ES-I3 (cell line): ENCODE measurements around the gene PDE4B.

Experiments
- H3K36me3 ChIP-seq: 2 replicates; pipeline ENCODE4 v1.6.1; 2013; ENCODE audit warnings: mild to moderate bottlenecking, low read length, control low read depth, moderate library complexity; ENCODE audit not compliant: insufficient read depth
- H3K4me1 ChIP-seq: 2 replicates; pipeline ENCODE4 v1.6.1; 2013; ENCODE audit warnings: mild to moderate bottlenecking, control low read depth, low read length; ENCODE audit not compliant: insufficient read depth
- H3K9ac ChIP-seq: 2 replicates; pipeline ENCODE4 v1.6.1; 2013; ENCODE audit warnings: low read depth, mild to moderate bottlenecking, low read length, moderate library complexity
- H3K9me3 ChIP-seq: 2 replicates; pipeline ENCODE4 v1.6.1; 2013; ENCODE audit warnings: mild to moderate bottlenecking, low read length, moderate library complexity; ENCODE audit not compliant: control insufficient read depth, insufficient read depth

PDE4B gene

DNA sequence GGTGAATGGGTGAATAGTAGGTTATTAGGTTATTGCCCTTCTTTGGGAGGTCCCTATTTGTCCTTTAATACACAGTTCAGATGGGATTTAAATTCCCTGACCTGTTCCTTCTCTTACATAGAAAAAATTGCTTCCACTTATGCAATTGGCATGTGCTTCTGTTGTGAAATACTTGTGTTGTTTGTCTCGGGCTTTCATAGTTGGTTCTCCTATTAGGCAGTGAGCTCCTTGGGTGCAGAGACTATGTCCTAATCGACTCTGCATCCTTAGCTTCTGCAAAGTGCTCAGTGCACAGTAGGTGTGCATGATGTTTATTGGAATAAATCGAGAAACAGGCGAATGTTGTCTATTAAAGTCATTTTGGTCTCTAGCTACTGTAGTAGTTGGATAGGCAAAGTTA, 1.3 kb upstream of the PDE4B start:
- no peaks in the 10 kb centered on the region; the same call in 1 of the 2 replicates for H3K9me3 ChIP-seq
- H3K36me3 ChIP-seq: no peaks in the 10 kb centered on the region
- H3K9ac ChIP-seq: no peak overlapping the region
- no peaks in the 10 kb centered on the region for H3K4me1 ChIP-seq

DNA sequence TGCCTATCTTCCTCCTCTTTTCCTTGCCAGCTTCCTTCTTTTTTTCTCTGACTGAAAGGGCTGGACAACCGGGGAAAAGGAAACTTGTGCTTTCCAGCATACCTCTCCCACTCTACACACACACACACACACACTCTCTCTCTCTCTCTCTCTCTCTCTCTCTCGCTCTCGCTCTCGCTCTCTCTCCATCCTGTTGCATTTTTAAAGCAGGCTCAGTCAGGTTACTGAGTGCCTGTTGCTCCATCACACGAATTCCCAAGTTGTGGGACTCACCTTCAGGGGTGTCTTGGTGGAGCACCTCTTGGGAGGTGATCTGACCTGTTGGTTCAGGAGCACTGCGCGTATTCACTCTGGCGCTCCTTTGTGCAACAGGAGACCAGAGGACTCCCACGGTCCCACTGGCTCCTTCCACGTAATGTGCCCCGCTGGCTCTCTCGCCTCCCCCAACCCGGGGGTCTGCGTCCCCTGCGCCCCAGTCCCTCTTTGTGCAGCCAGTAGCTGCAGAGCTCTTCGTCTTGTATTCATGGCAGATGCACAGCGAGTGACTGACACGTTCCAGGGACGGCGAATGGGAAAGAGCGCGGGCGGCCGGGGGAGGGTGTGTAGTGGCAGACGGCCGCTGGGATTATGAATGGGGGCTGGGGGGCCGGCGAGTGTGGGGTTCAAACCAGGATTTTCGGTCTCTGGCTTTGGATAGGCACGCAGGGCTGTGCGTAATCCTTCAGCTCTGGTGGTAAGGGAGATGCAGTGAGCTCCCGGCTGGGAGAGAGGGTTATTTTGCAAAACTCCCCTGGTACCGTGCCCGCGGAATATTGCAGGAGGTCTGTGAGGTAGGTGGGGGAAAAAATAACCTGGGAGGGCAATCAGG, 660 bp upstream of the PDE4B start:
- Histone ChIP-seq H3K36me3 (no peaks in the 10 kb centered on the region), H3K9me3 (no peaks in the 10 kb centered on the region; the same call in 1 of the 2 replicates), H3K4me1 (no peaks in the 10 kb centered on the region), H3K9ac (peak overlapping the region; percentile 68; the same call in 1 of the 2 replicates)

DNA sequence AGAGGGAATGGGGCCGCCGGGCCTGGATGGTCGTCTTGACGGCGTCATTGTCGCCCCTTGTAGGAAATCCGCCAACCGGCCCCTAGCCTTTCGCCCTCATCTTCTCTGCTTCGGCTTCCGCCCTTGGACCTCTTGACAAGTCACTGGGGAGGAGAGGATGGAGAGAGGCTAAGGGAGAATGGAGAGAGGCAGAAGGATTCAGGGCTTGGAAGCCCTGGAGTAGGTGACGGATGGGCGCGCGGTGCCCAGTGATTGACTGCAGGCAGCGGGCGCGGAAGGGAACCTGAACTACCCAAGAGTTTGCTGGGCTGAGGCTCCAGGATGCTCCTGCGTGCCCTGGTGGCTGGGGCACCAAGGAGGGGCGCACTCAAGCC, 651 bp downstream of the PDE4B start:
- Histone ChIP-seq H3K9me3 (no peaks in the 10 kb centered on the region; the same call in 1 of the 2 replicates), H3K4me1 (no peaks in the 10 kb centered on the region), H3K36me3 (no peaks in the 10 kb centered on the region), H3K9ac (peak overlapping the region; percentile 68)

DNA sequence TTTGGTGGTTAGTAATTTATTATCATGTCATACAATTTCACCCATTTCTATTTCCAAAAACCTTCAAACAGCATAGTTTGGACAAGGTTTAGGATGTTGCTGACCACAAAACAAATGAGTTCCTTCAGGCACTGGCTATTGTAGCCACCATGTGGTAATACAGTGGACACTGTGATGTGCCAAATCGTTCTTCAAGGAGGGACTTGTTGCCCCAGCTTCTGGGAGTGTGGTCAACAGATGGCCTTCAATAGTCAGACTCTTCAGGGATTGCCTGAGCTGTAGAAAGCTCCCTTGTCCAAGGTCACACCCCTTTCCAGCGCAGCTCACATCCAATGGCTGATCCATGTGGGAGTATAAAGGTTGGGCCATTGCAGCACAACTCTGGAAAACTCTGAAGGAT, 2.6 kb downstream of the PDE4B start:
- Histone ChIP-seq H3K4me1 (no peaks in the 10 kb centered on the region), H3K9me3 (no peaks in the 10 kb centered on the region; the same call in 1 of the 2 replicates), H3K9ac (no peak overlapping the region), H3K36me3 (no peaks in the 10 kb centered on the region)

DNA sequence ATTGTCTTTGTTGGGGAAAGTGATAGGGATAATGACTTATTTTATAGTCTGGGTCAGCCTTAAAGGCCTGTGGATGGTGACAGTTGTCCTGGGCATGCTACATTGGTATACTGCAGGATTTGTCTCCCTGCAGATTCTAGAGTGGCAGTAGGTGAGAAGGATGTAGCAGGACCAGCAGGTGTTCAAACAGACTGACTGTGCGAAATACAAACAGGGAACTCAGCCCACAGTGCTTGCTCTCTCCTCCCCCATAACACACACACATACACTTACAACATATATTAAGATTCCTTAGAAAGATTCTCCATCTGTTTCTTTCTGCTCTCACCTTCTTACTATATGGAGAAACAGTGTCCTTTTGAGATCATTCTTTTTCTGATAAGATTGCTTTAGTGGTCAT, 6.9 kb downstream of the PDE4B start:
- Histone ChIP-seq H3K36me3 (no peaks in the 10 kb centered on the region), H3K9ac (no peak overlapping the region), H3K4me1 (no peaks in the 10 kb centered on the region; the same call in 1 of the 2 replicates), H3K9me3 (no peaks in the 10 kb centered on the region)

DNA sequence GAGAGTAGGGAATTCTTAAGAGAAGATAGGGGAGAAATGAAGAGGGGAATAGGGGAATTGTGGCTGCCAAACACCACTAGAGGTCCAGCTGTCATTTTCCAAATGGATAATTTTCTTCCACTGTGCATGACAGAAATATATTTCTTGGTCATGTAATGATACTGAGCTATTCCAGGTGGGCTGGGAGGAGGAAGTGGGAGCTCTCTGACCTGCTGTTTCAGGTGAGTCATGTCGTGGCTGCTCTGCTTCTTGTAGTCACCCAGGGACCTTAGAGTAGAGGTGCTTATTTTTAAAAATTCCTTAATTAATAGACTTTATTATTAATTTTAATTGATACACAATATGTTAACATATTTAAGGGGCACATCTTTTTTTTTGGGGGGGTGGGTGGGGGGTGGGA, 11.9 kb downstream of the PDE4B start:
- Histone ChIP-seq H3K36me3 (no peaks in the 10 kb centered on the region), H3K4me1 (no peaks in the 10 kb centered on the region; the same call in 1 of the 2 replicates), H3K9ac (no peak overlapping the region), H3K9me3 (no peaks in the 10 kb centered on the region)

DNA sequence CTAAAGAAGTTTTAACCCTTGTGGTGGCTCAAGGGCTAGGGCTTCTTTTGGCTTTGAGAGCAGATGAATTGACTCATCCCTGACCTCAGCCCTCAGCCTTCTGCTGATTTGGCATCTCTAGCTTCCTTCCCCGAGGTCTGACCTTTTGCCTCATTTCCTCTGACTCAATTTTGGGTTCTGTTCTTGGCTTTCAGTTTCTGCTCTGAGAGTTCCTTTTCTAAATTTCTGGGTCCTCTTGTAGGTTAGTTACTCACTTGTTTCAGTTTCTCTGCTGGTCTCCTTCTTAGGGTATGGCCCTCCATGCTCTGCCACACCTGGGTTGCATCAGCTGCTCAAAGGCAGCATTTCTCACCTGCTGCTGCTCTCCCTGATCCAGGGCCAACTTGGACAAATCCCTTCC, 19.4 kb downstream of the PDE4B start:
- H3K9me3 ChIP-seq: no peaks in the 10 kb centered on the region
- H3K4me1 ChIP-seq: peaks cover 10% of the 10 kb centered on the region
- no peaks in the 10 kb centered on the region for H3K36me3 ChIP-seq
- H3K9ac ChIP-seq: no peak overlapping the region

DNA sequence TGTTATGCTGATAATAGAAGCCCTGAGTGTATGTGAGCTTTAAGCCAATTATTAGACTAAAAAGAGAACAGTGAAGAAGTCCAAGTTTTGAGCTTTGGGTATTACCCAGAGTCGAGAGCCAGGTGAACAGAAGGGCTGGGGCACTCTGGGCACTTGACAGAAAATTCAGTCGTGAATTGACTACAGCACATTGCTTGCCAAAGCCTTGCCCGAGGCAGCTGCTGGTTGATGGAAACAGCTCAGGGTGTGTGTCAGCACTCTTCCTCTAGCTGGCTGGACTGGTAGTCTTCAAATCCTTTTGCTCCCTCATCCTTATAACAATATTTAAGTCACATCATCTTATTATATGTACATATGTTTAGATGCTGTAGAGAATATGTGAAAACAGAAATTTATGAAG, 21.3 kb downstream of the PDE4B start:
- Histone ChIP-seq H3K9me3 (no peaks in the 10 kb centered on the region), H3K36me3 (no peaks in the 10 kb centered on the region), H3K9ac (no peak overlapping the region)

DNA sequence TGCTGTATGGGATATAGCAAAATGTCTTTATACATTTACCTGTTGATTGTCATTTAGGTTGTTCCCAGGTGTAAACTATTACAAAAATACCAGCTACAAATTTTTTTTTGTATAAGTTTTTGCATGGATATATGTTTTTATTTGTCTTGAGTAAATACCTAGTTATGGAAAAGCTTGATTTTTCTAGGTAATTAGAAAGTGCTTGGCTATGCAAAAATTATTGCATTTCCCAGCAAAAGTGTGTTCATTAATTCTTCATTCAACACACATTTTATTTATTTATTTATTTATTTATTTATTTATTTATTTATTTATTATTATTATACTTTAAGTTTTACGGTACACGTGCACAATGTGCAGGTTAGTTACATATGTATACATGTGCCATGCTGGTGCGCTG, 22.1 kb downstream of the PDE4B start:
- H3K36me3 ChIP-seq: no peaks in the 10 kb centered on the region
- peaks cover 10% of the 10 kb centered on the region for H3K4me1 ChIP-seq
- no peaks in the 10 kb centered on the region for H3K9me3 ChIP-seq
- H3K9ac ChIP-seq: no peak overlapping the region

More for the DNA sequence above, 21.3 kb downstream of the PDE4B start:
- peaks cover 10% of the 10 kb centered on the region for H3K4me1 ChIP-seq

DNA sequence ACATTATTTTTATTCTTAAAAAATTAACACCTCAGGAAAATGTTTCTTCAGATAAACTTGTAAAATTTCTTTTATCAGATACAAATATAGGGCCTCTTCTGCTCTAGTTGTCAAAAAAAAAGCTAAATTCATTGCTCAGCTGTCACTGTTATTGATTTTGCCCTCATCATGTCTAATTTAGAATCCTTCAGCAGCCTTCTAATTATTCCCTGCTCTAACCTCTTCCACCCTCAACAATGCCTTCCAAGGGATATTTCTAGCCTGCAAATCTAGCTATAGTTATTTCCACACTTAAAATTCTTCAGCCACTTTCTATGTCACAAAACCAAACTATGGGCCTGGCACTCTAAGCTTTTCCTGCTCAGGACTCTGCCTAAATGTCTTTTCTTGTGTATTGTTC, 25.2 kb downstream of the PDE4B start:
- Histone ChIP-seq H3K9ac (no peak overlapping the region), H3K9me3 (no peaks in the 10 kb centered on the region), H3K36me3 (no peaks in the 10 kb centered on the region), H3K4me1 (no peaks in the 10 kb centered on the region)

DNA sequence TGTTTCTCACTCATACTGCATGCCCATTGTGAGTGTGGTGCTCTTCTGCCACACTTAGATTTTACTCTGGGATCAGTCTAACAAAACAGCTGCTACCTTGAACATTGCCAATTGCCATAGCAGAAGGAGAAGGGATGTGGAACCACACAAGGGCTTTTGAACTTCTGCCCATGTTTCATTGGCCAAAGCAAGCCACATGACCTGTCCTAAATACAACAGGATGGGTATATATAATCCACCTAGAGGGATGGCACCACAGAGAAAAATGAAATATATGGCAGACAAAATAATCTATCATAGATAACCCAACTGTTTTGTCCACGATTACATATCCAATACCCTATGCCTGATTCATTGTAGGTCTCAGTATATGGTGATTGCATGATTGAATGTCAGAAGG, 26.3 kb downstream of the PDE4B start:
- Histone ChIP-seq H3K4me1 (no peaks in the 10 kb centered on the region), H3K9ac (no peak overlapping the region), H3K36me3 (no peaks in the 10 kb centered on the region), H3K9me3 (no peaks in the 10 kb centered on the region)

DNA sequence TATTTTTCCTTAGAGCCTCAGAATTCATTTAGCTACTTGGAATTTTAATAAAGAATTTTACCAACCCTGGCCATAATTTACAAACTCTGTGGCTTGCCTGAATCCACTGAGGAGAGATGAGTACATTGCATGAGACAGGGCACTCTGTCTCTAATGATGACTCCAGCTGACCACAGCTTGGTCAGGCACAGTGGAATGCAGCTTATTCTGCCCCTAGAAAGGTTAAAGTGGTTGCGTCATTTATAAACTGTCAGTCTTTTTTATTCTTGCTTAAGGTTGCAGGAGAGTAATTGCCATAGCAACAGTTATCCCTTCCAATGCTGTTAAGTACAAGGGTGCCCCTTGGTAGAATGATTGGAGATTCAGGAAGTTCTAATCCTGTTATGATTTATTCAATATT, 28.3 kb downstream of the PDE4B start:
- Histone ChIP-seq H3K9me3 (no peaks in the 10 kb centered on the region), H3K36me3 (no peaks in the 10 kb centered on the region), H3K4me1 (no peaks in the 10 kb centered on the region), H3K9ac (no peak overlapping the region)

DNA sequence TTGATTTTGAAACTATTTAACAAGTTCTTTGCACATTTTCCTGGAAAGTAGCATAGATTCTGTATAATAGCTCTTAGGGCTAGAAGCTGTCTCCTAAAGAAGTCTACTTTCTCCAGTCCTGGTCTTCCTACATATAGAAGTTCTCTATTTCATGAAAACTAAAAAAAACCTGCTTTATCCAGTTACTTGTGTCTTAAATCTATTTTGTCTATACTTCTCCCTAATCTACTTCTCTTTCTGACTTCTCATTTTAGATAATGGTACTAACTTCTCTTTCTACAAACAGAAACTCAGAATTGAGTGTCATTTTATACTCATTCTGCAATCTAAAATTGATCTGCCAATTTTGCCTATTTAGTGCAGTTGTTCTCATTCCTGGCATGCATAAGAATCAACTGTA, 28.7 kb downstream of the PDE4B start:
- Histone ChIP-seq H3K9me3 (no peaks in the 10 kb centered on the region), H3K36me3 (no peaks in the 10 kb centered on the region), H3K4me1 (no peaks in the 10 kb centered on the region), H3K9ac (no peak overlapping the region)

DNA sequence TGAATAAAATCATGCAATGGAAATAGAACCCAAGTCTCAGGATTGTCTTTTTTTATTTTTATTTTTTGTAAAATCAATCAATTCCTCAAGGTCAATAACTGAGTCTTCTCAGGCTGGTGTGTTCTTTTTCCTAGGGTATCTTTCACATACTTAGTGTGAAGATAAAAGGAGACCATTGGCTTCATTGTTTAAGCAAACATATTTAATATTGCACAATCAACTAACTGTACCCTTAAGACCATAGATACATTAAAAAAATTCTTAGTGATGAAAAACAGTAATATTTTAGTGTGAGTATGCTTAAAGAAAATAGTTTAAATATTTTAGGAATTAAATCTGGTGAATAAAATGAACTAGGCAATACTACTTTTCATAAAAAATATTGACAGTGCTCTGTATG, 31.4 kb downstream of the PDE4B start:
- Histone ChIP-seq H3K9me3 (no peaks in the 10 kb centered on the region), H3K36me3 (no peaks in the 10 kb centered on the region), H3K9ac (no peak overlapping the region), H3K4me1 (no peaks in the 10 kb centered on the region)

DNA sequence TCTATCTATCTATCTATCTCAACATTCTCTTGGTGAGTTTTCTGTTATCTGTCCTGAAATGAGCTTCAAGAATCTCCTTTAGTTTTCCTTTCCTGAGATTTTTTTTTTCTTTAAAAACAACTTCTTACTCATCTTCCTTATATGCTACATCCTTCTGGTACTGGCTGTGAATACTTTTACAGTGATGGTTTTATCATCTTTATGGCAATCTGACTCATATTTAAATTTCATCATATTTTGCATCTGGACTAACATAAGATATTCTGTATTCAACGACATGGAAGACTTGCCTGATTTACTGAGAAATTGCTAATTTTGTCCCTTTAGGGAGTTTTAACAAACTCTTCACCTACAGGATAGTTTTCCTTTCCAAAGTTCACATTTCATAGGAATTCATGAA, 33.0 kb downstream of the PDE4B start:
- no peaks in the 10 kb centered on the region for H3K4me1 ChIP-seq
- H3K36me3 ChIP-seq: no peaks in the 10 kb centered on the region
- no peak overlapping the region for H3K9ac ChIP-seq
- no peaks in the 10 kb centered on the region for H3K9me3 ChIP-seq
